CD4-positive, alpha-beta T cell (primary cell): Measurements from ENCODE around the gene RUNX3. TPM values are rescaled to one million over a fixed set of nuclear protein-coding genes. Genes with fewer than 3 reads are reported as not detected.
"Not testable (repeated sequence)": the region's sequence is repeated elsewhere in the genome, so short reads cannot be mapped to it uniquely, and the experiment has no call there.

ENCODE experiments used
- ATAC-seq: fragments of 200-7000 bp; cut with Tn5 transposase; one replicate; pipeline ENCODE4 v1.10.0; 2022; ENCODE audit warnings: mild to moderate bottlenecking; ENCODE audit not compliant: poor library complexity
- CTCF ChIA-PET: fragments of 350-600 bp; sonication (Branson Sonifier 250); formaldehyde crosslinking; loops from one replicate; lab custom pipeline; 2021; ENCODE audit warnings: antibody characterized with exemption, inconsistent platforms; lab: Charles Lee
- POLR2A ChIA-PET: fragments of 350-600 bp; sonication (Branson Sonifier 250); formaldehyde crosslinking; loops from one replicate; lab custom pipeline; 2021; ENCODE audit warnings: antibody characterized with exemption, inconsistent platforms; lab: Charles Lee
- DNase-seq, 14 experiments: peaks; one replicate each; pipeline ENCODE4 v3.0.0-alpha.2; 2013 to 2020; ENCODE audit warnings: mixed read lengths in 2 of 14
- H3K27ac ChIP-seq, 2 donors: one replicate each; pipeline versions ENCODE4 v1.5.1 to v1.7.0; 2013; ENCODE audit warnings: low read length in 2 of 2, low read depth in 1 of 2, mild to moderate bottlenecking in 1 of 2
- H3K27me3 ChIP-seq, 2 experiments: 1 replicate in 1 of 2; 2 replicates in 1 of 2; pipeline versions ENCODE4 v1.6.1 to v1.7.0; 2013; ENCODE audit warnings: low read length in 2 of 2, control low read depth in 1 of 2, mild to moderate bottlenecking in 1 of 2, moderate library complexity in 1 of 2; ENCODE audit not compliant: insufficient read depth in 2 of 2, control insufficient read depth in 1 of 2
- H3K36me3 ChIP-seq: one replicate; pipeline ENCODE4 v1.6.1; 2013; ENCODE audit warnings: low read length, control low read depth; ENCODE audit not compliant: insufficient read depth
- H3K4me1 ChIP-seq: one replicate; pipeline ENCODE4 v1.6.1; 2013; ENCODE audit warnings: low read length, control low read depth; ENCODE audit not compliant: insufficient read depth
- H3K4me3 ChIP-seq: one replicate; pipeline ENCODE4 v1.5.1; 2013; ENCODE audit warnings: mild to moderate bottlenecking, low read length, moderate library complexity
- H3K9me3 ChIP-seq, 2 experiments: 1 replicate in 1 of 2; 2 replicates in 1 of 2; pipeline versions ENCODE4 v1.6.1 to v1.7.0; 2013; ENCODE audit warnings: low read length in 2 of 2, mild to moderate bottlenecking in 2 of 2, control low read depth in 1 of 2, moderate library complexity in 1 of 2; ENCODE audit not compliant: control insufficient read depth in 1 of 2, insufficient read depth in 1 of 2
- H3K27ac Mint-ChIP-seq: one replicate; pipeline ENCODE4 v1.8.0; 2020; ENCODE audit warnings: mixed read lengths
- H3K27me3 Mint-ChIP-seq: one replicate; pipeline ENCODE4 v1.8.0; 2021; ENCODE audit warnings: mixed read lengths
- H3K36me3 Mint-ChIP-seq: one replicate; pipeline ENCODE4 v1.8.0; 2021; ENCODE audit warnings: low read depth, mixed read lengths
- H3K4me1 Mint-ChIP-seq: one replicate; pipeline ENCODE4 v1.8.0; 2021; ENCODE audit warnings: low read depth, mixed read lengths
- H3K4me3 Mint-ChIP-seq: one replicate; pipeline ENCODE4 v1.8.0; 2020; ENCODE audit warnings: mild to moderate bottlenecking, mixed read lengths
- H3K9me3 Mint-ChIP-seq: one replicate; pipeline ENCODE4 v1.8.0; 2020; ENCODE audit warnings: mixed read lengths
- intact Hi-C, 2 experiments: fragments of 100-400 bp; cut with DNase I in 1 of 2; cut with micrococcal nuclease in 1 of 2; formaldehyde crosslinking; loops; one replicate each; pipeline versions ENCODE4 v1.15.1 to v1.9.0; 2023 to 2025; cut with DNase I, micrococcal nuclease
- total RNA-seq, 174 experiments: library from RNA in 2 of 174; stranded (reverse) in 2 of 174; gene quantifications; one replicate each; pipeline ENCODE4 v1.2.3 and lab custom pipeline; 2021 to 2026
- TF ChIP-seq, protein P1 (sequence below): fragments of 200-600 bp; IDR thresholded peaks from one replicate; pipeline ENCODE4 v1.8.0; 2022; ENCODE audit warnings: antibody characterized with exemption, mild to moderate bottlenecking

RUNX3 gene
- total RNA-seq, 2 experiments from 2014 or later, result 202 to 209 TPM

DNA sequence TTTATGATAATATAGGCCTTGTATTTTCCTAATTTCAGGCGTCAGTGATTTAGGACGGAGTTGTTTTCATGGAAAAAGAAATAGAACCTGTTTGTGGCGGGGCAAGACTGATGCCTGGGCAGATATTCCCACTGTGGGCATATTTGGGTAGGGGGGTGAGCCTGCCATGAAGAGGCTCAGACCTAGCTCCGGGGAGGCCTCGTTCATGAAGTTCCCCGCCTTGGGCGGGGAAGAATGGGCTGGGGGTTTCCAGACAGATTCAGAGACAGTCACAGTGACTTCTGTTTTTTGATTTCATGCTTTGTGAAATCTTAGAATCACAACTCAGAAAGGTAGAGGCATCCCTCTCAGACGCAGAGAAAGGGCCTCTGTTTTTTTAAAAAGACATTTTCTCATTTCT lies 36.1 kb downstream of the RUNX3 start:
- peaks cover 5% of the 10 kb centered on the region for H3K9me3 Mint-ChIP-seq
- ATAC-seq (no peak), DNase-seq (peak in 1 of 14 experiments; percentile 7)
- H3K4me3 ChIP-seq, result no peak overlapping the region
- POLR2A ChIA-PET, result interaction anchor here (0.6 kb wide), 1 partner anchor 113 kb away, joined by 4 read pairs; no protein-coding TSS in a partner anchor
- H3K4me3 Mint-ChIP-seq, result no peak overlapping the region
- TF ChIP-seq, protein P1, sequence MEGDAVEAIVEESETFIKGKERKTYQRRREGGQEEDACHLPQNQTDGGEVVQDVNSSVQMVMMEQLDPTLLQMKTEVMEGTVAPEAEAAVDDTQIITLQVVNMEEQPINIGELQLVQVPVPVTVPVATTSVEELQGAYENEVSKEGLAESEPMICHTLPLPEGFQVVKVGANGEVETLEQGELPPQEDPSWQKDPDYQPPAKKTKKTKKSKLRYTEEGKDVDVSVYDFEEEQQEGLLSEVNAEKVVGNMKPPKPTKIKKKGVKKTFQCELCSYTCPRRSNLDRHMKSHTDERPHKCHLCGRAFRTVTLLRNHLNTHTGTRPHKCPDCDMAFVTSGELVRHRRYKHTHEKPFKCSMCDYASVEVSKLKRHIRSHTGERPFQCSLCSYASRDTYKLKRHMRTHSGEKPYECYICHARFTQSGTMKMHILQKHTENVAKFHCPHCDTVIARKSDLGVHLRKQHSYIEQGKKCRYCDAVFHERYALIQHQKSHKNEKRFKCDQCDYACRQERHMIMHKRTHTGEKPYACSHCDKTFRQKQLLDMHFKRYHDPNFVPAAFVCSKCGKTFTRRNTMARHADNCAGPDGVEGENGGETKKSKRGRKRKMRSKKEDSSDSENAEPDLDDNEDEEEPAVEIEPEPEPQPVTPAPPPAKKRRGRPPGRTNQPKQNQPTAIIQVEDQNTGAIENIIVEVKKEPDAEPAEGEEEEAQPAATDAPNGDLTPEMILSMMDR, result no peak
- peaks cover 10% of the 10 kb centered on the region for H3K36me3 Mint-ChIP-seq
- H3K9me3 ChIP-seq, result peaks cover 7 to 10% of the 10 kb centered on the region in 2 experiments
- no peaks in the 10 kb centered on the region for H3K36me3 ChIP-seq
- no peak overlapping the region for H3K27ac ChIP-seq
- no peaks in the 10 kb centered on the region for H3K27me3 Mint-ChIP-seq
- H3K27ac Mint-ChIP-seq, result no peak overlapping the region
- no peaks in the 10 kb centered on the region for H3K27me3 ChIP-seq
- intact Hi-C loops, result no loop called here
- peaks cover 19% of the 10 kb centered on the region for H3K4me1 ChIP-seq
- H3K4me1 Mint-ChIP-seq, result peaks cover 15% of the 10 kb centered on the region
- CTCF ChIA-PET, result no interaction called here

DNA sequence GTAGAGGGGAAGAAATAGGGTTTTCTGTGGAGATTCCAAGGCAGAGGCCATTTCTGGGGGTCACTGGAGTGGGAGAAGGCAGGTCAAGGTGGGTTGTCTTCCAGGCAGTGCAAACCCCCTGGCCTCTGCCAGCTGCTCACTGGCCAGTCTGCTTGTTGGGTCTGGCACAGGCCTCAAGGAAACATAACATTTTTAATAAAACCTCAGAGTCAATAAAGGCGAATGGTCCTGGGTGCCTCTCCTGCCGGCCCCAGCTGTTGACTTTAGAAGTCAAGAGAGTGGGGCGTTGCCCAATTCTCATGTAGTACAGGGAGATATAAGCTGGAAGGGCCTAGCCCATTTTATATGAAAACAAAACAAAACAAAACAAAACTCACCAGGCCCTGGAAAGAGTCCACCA lies 36.6 kb downstream of the RUNX3 start:
- POLR2A ChIA-PET, result interaction anchor here (0.6 kb wide), 1 partner anchor 114 kb away, joined by 4 read pairs; no protein-coding TSS in a partner anchor
- no peak for ATAC-seq

DNA sequence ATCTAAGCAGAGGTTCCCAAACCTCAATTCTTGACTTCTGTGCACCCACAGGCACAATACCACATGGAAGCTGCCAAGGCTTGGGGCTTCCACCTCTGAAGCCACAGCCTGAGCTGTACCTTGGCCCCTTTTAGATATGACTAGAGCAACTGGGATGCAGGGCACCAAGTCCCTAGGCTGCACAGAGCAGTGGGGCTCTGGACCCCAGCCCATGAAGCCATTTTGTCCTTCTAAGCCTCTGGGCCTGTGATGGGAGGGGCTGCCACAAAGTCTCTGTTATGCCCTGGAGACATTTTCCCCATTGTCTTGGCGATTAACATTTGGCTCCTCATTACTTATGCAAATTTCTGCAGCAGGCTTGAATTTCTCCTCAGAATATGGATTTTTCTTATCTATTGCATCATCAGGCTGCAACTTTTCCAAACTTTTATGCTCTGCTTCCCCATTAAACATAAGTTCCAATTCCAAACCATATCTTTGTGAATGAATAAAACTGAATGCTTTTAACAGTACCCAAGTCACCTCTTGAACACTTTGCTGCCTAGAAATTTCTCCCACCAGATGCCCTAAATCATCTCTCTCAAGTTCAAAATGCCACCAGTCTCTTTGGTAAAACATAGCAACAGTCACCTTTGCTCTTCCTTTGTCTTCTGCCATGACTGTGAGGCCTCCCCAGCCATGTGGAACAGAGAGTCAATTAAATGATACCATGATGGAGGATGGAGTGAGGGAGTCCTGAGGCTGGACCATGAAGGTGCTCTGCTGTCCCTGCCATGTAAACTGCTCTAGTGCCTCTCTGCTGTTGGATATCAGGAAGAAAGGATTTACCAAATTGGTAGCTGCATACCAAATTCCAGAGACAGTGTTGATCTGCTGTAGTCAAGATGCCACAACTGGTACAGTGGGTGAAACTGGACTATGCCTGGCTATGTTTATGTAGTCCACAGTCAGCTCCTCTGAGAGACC lies 37.6 kb downstream of the RUNX3 start:
- Mint-ChIP-seq H3K27me3 (no peaks in the 10 kb centered on the region), H3K36me3 (peaks cover 10% of the 10 kb centered on the region), H3K4me1 (peaks cover 4% of the 10 kb centered on the region), H3K27ac (no peak overlapping the region), H3K4me3 (no peak overlapping the region), H3K9me3 (peaks cover 5% of the 10 kb centered on the region)
- Histone ChIP-seq H3K36me3 (no peaks in the 10 kb centered on the region), H3K4me3 (no peak overlapping the region), H3K27me3 (no peaks in the 10 kb centered on the region), H3K27ac (no peak overlapping the region), H3K4me1 (peaks cover 6% of the 10 kb centered on the region), H3K9me3 (peaks cover 7 to 10% of the 10 kb centered on the region in 2 experiments)
- POLR2A ChIA-PET, result no interaction called here
- no peak for ATAC-seq
- CTCF ChIA-PET, result no interaction called here
- intact Hi-C loops, result no loop called here
- TF ChIP-seq, protein P1, result no peak
- DNase-seq, result no peak

More for the DNA sequence above, 36.6 kb downstream of the RUNX3 start:
- Mint-ChIP-seq H3K27ac (no peak overlapping the region), H3K9me3 (peaks cover 5% of the 10 kb centered on the region), H3K36me3 (peaks cover 10% of the 10 kb centered on the region), H3K4me3 (no peak overlapping the region), H3K27me3 (no peaks in the 10 kb centered on the region), H3K4me1 (peaks cover 10% of the 10 kb centered on the region)
- peaks cover 7 to 10% of the 10 kb centered on the region in 2 experiments for H3K9me3 ChIP-seq
- CTCF ChIA-PET, result no interaction called here
- TF ChIP-seq, protein P1, result no peak
- intact Hi-C loops, result no loop called here
- no peak for DNase-seq
- no peaks in the 10 kb centered on the region for H3K27me3 ChIP-seq
- H3K4me3 ChIP-seq, result no peak overlapping the region
- no peak overlapping the region for H3K27ac ChIP-seq
- H3K4me1 ChIP-seq, result peaks cover 14% of the 10 kb centered on the region
- no peaks in the 10 kb centered on the region for H3K36me3 ChIP-seq

DNA sequence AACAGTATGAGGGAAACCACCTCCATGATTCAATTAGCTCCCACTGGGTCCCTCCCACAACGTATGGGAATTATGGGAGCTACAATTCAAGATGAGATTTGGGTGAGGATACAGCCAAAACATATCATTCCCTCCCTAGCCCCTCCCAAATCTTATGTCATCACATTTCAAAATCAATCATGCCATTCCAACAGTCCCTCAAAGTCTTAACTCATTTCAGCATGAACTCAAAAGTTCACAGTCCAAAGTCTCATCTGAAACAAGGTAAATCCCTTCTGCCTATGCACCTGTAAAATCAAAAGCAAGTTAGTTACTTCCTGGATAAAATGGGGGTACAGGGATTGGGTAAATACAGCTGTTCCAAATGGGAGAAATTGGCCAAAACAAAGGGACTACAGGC lies 38.7 kb downstream of the RUNX3 start:
- H3K4me1 Mint-ChIP-seq, DNase-seq, H3K27me3 Mint-ChIP-seq, H3K4me3 Mint-ChIP-seq, CTCF ChIA-PET, POLR2A ChIA-PET, intact Hi-C loops, H3K4me3 ChIP-seq, H3K36me3 ChIP-seq, H3K27me3 ChIP-seq, H3K4me1 ChIP-seq, H3K9me3 Mint-ChIP-seq, H3K27ac ChIP-seq, H3K27ac Mint-ChIP-seq, H3K9me3 ChIP-seq, ATAC-seq: not testable (repeated sequence)
- H3K36me3 Mint-ChIP-seq, result peaks cover 10% of the 10 kb centered on the region
